ENCODE results near the gene ITPR2.
"Not testable (repeated sequence)": the region's sequence is repeated elsewhere in the genome, so short reads cannot be mapped to it uniquely, and the experiment has no call there.

ITPR2 gene

DNA sequence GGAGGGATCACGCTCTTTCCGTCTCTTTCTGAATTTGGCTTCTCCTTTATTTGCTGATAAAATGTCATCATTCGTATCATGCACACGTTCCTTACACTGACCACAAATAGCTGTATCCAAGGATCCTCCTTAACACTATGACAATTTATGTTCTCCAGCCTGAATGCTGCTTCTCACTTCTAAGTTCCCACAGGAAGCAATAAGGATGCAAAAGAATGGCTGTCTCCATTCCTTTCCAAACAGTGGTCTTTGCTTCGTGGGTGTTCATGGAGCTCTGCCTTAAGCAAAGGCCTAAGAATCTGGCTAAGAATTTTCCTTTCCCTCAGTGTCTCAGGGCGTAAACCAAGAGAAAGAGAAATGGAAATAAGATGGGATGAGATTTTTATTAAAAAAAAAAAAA, 200.2 kb downstream of the ITPR2 start:
- no peak for DNase-seq

GRCh38 chr12:26631846-26632245, 201.1 kb downstream of the ITPR2 start:
- DNase-seq: no peak

DNA sequence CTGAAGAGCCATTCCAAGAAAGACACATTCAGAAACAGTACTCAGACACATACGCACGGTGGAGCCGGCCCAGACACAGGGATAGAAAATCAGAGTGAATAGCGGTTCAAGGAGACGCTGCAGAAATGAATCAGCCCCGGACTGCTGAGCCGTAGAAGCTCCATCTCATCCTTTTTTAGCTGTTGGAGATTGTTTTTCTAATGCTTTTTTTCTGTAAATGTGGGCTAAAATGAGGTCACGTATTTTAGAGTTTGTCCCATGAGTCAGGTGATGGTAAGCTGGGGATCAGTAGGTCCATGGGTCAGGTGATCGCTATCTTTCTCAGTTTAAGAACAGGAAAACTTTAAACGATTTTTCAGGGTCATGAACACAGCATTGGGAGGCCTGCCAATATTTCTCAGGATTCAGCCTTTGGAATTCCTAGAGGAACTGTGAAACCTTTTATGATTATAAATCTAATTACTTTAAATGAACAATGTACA, 202.4 kb downstream of the ITPR2 start:
- peak in 6 of 56 donors; percentile 6 to 52 (median 20) for DNase-seq

- peak in 20 of 56 donors; percentile 3 to 49 (median 27) for DNase-seq
Measured at GRCh38 chr12:26629864-26630263, 203.1 kb downstream of the ITPR2 start.

DNA sequence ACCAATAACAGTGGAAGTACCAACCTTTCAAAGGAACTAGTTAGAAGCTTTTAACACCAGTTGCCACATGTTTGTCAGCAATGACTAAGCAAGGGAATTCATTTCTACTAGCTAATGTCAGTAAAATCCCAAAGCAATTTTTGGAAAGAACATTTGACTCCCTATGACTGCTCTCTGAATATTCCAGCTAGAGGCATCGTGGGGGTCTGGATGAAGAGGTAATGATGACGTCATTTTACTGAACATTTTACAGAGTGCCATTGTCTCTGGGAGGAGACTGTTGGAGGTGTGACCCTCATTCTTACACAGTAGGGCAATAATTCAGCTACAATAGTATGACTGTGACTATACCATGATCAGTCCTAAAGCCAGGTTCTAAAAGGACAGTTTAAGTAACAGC, 204.8 kb downstream of the ITPR2 start:
- DNase-seq: no peak

DNA sequence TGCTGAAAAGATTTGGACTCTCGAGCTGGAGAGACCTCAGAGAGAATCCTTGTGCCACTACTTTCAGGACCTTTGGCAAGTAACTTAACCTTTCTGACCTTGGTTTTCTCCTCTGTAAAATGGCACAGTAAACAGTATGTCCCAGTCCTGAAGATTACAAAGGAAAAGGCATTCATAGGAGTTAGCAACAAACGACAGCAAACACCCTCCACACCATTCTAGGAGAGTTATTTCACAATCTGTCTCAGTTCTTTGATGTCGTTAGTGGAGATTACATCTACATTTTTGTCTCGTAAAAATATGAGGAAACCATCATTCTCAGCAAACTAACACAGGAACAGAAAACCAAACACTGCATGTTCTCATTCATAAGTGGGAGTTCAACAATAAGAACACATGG, 205.7 kb downstream of the ITPR2 start:
- no peak for DNase-seq

DNA sequence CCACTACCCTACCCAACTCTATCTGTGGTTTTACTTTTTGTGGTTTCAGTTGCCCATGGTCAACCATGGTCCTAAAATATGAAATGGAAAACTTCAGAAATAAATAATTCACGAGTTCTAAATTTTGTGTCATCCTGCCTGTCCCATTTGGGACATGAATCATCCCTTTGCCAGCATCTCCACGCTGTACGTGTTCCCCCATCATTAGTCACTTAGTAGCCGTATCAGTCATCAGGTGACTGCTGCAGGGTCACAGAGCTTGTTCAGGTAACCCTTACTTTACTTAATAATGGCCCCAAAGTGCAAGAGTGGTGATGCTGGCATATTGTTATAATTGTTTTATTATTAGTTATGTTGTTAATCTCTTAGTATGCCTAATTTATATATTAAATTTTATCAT, 209.9 kb downstream of the ITPR2 start:
- DNase-seq: no peak

DNA sequence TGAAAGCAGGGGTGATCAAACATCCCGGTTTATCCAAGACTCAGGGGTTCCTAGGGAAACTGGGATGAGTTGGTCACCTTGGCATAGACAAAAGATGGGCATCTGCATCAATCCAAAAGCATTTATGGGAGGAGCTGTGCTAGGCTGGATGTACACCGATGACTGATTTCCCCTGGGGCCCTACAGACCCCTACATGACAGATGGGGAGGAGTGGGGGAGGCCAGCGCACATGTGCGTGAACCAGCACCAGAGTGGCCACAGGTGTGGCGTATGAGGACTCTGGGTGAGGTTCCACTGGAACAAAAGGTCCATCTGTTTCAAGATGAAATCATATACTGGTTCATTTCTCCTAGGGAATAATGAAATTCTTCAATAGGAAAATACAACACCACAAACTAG, 210.4 kb downstream of the ITPR2 start:
- no peak for DNase-seq

GRCh38 chr12:26621932-26622331, 211.1 kb downstream of the ITPR2 start:
- DNase-seq: no peak

GRCh38 chr12:26620907-26621306, 212.1 kb downstream of the ITPR2 start:
- no peak for DNase-seq

DNA sequence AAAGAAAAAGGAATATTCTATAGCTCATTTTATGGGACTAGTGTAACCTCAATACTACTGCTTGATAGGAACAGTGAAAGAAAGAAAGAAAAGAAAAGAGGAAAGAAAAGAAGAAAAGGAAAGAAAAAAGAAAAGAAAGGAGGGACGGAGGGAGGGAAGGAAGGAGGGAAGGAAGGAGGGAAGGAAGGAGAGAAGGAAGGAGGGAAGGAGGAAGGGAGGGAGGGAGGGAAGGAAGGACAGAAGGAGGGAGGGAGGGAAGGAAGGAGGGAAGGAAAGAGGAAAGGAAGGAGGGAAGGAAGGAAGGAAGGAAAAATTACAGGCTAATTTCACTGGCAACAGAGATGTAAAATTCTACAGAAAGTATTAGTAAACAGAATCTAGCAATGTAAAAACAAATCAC, 215.5 kb downstream of the ITPR2 start:
- no peak for DNase-seq

- peak in 25 of 56 donors; percentile 7 to 60 (median 22) for DNase-seq
Measured at GRCh38 chr12:26614011-26614616, 218.9 kb downstream of the ITPR2 start.

DNA sequence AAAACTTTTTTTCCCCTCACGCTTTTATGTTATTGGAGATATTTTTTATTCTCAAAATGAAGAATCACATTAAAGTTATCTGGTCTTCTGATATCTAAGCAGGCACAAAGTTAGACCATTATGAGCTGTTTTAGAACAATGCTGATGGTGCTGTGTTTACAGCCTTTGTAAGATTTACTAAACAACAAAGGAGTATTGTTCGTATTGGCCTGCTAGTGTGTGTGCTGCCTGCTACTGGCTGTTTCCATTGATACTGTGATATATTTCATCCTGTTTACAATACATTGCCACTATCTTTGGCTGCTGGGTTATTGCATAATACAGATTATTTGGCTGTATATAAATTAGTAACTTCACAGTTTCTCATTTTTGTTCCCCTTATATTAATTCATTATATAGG, 220.8 kb downstream of the ITPR2 start:
- peak in 16 of 56 donors; percentile 8 to 63 (median 28) for DNase-seq

DNA sequence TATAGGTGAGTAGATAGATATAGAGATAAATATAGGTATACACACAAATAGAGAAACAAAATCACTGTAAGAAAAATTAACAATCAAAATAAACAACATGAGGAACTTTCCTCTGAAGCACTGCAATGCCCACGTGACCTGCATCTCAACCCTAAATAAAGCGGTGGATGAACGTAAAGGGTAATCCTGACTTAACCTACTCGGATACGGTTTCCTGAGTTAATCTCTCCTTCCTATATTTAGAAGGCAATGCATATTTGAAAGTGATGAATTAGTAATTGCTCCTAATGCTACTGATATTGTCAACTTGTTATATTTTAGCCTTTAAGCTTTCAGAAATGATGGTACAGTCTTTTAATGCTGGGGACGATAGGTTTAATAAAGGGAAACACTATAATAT, 221.4 kb downstream of the ITPR2 start:
- DNase-seq: no peak

DNA sequence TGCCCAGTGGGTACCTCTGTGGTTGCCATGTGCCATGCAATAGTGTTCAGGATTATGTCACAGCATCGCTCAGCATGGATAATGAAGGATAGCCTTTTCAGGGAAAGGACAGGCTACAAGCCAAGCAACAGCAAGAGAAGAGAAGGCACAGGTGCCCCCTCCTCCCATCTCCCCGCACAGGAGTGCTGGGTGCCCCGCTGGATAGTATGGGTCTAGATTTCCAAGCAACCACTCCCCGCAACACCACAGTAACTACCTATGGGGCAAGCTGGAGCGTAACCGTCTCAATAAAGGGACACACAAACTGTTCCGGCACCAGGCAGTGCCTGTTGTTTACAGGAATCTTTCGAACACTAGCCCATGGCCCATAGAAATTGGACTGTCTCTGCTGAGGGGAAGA, 222.2 kb downstream of the ITPR2 start:
- DNase-seq: peak in 2 of 56 donors; percentile 18 to 34

GRCh38 chr12:26609986-26610385, 223.0 kb downstream of the ITPR2 start:
- no peak for DNase-seq

DNA sequence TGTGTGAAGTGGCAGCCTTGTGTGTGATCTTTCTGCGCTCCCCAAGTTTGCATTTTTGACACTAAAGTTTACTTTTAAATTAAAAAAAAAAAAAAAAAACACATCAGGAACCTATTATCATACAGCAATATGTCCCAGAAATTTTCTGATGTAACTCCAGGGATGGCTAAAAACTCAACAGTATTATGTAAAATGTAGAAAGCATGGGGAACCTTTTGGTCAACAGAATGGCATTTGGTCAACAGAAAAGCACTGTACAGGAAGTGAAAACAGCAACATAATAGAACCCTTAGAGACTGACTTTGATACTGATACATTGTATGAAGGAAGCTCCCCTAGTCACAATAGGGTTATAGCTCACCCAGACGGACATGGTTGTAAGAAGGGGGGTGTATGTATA, 224.3 kb downstream of the ITPR2 start:
- DNase-seq: no peak

DNA sequence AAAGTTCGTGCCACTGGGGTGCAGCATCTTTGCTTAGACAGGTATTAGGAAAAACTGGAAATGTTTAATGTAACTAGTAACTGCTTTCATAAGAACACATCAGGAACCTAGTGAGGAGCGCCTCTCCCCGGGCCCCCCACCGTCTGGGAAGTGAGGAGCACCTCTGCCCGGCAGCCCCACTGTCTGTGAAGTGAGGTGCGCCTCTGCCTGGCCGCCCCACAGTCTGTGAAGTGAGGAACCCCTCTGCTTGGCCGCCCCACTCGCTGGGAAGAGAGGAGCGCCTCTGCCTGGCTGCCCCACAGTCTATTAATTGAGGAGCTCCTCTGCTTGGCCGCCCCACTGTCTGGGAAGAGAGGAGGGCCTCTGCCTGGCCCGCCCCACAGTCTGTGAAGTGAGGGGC, 224.7 kb downstream of the ITPR2 start:
- DNase-seq: no peak

DNA sequence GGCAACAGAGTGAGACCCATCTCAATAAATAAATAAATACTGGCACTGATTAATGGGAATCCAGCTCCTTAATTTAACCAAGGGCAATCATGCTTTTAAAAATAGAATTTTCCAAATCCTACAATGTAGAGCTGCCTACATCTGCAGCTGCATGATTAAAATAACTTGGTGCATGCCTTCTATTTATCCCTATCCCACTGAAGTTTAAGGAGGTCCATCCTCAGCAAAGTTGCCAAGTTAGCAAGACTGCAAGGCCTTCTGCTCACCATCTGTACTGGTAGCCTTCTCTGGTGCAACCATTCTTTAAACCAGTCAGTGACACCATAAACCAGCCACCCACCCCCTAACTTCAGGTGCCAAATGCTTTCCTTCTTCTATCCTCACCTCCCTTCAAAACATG, 226.1 kb downstream of the ITPR2 start:
- DNase-seq: no peak

DNA sequence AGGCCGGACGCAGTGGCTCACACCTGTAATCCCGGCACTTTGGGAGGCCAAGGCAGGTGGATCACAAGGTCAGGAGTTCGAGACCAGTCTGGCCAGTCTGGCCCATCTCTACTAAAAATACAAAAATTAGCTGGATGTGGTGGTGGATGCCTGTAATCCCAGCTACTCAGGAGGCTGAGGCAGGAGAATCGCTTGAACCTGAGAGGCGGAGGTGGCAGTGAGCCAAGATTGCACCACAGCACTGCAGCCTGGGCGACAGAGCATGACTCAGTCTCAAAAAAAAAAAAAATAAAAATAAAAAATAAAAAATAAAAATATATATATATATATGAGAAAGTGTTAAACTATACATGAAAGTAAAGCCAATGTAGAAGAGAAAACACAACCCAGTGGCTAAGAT, 228.2 kb downstream of the ITPR2 start:
- not testable (repeated sequence) for DNase-seq

GRCh38 chr12:26599096-26599695, 233.8 kb downstream of the ITPR2 start:
- DNase-seq: no peak

GRCh38 chr12:26595806-26596205, 237.2 kb downstream of the ITPR2 start:
- DNase-seq: no peak

- no peak for DNase-seq
Measured at GRCh38 chr12:26580619-26581018, 252.4 kb downstream of the ITPR2 start.

Data from nucleus accumbens (tissue), 56 donors.